ENCODE results near the gene FOSL1.
"Not testable (repeated sequence)": the region's sequence is repeated elsewhere in the genome, so short reads cannot be mapped to it uniquely, and the experiment has no call there.

Gene FOSL1

DNA sequence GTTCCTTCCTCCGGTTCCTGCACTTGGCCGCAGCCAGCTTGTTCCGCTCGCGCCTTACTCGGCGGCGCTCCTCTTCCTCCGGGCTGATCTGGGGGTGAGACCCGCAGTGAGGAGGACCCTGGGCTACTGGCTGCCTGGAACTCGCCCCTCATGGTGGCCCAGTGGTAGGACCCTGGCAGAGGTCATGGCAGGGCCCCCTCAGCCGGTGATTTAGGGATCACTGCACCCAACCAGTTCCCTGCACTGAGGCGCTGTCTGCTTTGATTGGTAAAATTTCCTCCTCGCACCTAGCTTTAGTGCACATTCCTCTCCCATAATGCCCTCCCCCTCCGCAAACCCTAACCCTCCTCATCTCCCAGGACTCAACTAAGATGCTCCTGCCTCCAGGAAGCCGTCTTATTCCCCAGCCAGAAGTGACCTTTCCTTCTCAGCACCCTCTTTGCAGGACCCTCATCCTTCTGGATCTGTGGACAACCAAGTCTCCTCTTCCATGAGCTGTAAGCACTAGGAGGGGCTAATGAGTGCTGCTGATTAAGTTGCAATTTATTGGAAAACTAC is 6.1 kb downstream of the FOSL1 start:
- peak; percentile 16 to 21 for DNase-seq

- no peak for DNase-seq
These were observed 7.4 kb downstream of the FOSL1 start for GRCh38 chr11:65892661-65893317.

DNA sequence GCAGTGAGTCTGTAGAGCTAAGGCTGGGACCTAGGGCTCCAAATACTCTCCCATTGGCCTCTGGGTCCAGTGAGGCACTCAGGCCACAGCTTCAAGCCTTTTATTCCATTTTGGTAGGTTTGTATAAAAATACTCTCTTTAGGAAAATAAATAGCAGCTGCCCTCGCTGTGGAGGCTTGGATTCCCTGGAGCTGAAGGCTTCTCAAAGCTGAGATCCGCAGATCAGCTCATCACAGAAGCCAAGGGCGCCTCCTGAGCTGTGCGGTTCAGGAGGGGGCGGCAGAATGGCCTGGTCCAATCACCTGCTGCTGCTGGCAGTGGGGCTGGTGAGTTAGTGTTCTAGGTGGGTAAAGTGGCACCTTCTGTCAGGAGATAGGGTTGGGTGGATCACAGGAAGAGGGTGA is 8.0 kb downstream of the FOSL1 start:
- not testable (repeated sequence) for DNase-seq

GRCh38 chr11:65891219-65892136 is 8.7 kb downstream of the FOSL1 start:
- DNase-seq, result no peak

- peak; percentile 82 to 93 for DNase-seq
These were observed 9.6 kb downstream of the FOSL1 start, which contains the start of gene CCDC85B for GRCh38 chr11:65890324-65891218. Gene CCDC85B (plus strand): TSS chr11:65890673. CDS start chr11:65890784, 111 bp downstream.

DNA sequence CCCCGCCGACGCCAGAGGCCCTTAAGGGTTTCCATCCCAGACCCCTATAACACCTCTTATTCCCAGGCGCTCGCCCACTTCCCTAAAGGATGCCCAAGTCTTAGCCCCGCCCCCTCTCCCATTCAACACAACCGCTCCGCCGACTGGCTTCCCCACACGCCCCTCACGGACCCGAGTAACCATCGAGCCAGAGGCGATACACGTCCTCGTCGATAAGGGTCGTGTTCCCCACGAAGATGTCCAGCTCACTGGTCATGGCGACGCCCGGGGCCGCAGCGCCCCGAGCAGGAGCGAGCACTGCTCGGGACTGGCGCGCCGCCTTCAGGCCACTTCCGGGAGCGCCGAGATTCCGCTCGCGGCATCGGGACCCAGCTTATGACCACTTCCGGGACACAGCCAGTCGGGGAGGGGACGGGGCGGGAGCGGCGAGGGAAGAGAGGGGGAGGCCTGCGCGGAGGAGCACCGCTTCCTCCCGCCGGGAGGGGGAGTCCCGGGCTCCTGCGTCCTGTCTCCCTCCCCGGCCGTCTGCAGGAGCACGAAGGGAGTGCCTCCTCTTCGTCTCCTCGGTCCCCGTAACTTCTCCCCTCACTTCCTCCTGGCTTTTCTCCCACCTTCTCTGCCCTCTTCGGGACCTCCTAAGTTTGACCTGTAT is 11.9 kb downstream of the FOSL1 start, which contains the start of gene FIBP:
FIBP (minus strand) TSS at position 309 of the 652 bp plus-strand sequence; CDS start at position 256, 53 bp downstream.
- peak; percentile 89 to 94 for DNase-seq

DNA sequence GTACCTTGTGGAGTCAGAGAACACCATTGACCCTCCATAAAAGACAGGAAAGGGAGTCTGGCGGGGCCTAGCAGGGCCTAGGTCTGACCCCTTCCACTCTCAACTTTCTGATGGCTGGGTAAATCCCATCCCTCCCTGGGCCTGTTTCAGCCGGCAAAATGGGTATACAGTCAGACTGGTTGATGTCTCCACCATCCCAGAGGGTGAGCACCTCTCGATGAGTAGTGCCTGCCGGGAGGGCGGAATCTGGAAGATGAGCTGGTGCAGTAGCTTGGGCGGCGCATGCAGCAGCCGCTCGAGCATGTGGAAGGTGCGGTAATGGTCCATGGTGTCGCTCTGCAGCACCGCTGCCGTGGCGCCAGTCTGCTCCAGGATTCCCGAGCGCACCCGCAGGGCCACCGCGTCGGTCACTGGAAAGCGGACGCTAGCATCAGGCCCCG is 12.4 kb downstream of the FOSL1 start:
- no peak for DNase-seq

GRCh38 chr11:65886826-65887722 is 13.1 kb downstream of the FOSL1 start:
- no peak for DNase-seq

DNA sequence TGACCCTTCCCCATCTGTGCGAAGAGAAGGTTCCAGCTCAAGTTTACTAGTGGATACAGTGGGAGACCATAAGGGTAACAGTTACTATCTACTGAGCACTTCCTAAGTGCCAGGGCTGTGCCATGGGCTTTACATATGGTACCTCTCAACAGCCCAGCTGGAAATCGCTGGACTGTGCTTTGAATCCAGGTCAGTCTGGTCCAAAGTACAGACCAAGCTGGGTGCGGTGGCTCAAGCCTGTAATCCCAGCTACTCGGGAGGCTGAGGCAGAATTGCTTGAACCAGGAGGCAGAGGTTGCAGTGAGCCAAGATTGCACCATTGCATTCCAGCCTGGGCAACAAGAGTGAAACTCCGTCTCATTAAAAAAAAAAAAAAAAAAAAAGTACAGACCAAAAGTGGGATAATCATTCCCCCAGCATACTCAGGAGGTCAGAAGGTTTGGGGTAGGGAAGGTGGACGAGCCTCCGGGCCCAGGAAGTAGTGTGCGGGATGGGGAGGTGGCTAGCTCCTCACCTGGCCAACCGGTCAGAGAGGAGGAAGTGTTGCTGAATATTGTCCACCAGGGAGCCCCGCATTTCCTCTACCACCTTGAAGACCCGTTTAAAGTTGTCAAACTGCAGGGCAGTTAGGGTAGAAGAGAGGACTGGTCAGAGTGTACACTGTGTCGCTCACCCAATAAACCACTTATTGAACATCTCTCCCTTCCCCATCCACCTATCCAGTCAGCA is 14.2 kb downstream of the FOSL1 start:
- DNase-seq, result no peak

DNA sequence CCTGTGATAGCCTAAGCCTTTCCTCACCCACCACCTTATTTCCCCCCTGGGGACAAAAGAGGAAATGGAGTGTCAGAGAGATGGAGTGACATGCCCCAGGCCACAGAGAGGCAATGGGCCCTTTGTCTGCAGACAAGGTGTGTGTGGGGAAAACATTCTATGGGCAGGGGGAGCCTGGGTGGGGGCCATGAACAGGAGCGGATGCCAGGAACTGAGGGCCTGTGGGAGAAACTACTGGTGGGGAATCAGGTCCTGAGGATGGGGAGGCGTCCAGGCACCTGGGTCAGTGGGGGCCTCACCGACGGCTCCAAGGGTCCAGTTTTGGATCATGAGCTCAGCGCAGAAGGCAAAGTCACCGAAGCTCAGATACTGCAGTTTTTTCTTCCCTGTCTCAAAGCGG is 15.0 kb downstream of the FOSL1 start:
- no peak for DNase-seq

DNA sequence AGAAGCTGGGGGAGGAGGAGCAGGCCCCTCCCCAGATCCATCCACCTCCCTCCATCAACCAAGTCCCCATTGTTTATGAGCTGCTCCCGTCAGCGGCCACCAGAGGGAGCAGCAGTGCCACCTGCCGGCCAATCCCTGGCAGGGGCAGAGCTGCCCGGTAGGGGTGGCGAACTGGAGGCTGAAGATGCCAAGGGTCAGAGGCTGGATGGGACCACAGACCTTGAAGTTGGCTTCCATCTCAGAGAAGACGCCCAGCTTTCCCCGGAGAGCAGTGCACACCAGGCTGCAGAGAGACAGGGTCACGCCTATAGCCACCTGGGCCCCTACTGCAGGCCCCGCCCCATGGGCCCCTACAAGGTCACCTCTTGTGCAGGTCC is 15.5 kb downstream of the FOSL1 start:
- DNase-seq, result peak; percentile 69 to 70

DNA sequence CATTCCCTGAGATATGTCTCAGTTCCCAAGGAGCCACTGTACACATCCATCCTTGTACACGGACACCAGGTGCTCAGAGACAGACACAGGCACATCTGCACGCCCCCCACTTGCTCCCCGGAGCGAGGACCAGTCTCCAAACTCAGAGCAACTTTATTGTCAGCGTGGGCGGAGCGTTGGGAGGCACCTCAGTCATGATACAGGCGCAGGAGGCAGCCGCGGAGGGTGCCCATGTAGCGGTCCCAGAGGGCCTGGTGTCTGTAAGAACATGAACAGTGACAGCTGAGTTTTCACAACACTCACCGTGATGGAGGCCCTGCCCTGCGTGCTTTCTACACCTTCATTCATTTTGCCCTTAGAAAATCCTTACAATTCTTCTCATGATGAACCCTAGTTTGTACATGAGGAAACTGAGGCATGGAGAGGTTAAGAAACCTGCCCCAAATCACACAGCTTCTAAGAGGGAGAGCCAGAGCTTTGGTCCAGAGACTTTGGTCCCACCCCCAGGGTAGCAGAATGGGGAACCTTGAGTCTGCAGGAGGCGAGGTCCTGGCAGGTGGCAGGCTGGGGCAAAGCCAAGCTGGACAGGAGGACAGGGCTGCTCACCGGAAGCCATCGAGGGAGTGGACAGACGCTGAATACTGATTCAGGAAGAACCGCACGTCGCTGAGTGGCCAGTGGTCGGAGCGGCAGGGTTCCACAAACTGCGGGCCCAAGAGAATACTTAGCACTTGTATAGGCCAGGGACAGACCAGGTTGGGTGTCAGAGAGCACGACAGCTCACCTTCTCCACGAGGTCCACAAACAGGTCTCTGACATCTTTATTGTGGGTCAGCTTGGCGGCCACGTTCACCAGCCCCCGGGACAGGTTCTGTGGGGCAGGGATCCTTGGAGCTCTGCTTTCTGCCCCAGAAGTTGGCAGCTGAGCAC is 16.1 kb downstream of the FOSL1 start:
- no peak for DNase-seq

- DNase-seq, result no peak
These were observed 17.0 kb downstream of the FOSL1 start for GRCh38 chr11:65883058-65883761.

DNA sequence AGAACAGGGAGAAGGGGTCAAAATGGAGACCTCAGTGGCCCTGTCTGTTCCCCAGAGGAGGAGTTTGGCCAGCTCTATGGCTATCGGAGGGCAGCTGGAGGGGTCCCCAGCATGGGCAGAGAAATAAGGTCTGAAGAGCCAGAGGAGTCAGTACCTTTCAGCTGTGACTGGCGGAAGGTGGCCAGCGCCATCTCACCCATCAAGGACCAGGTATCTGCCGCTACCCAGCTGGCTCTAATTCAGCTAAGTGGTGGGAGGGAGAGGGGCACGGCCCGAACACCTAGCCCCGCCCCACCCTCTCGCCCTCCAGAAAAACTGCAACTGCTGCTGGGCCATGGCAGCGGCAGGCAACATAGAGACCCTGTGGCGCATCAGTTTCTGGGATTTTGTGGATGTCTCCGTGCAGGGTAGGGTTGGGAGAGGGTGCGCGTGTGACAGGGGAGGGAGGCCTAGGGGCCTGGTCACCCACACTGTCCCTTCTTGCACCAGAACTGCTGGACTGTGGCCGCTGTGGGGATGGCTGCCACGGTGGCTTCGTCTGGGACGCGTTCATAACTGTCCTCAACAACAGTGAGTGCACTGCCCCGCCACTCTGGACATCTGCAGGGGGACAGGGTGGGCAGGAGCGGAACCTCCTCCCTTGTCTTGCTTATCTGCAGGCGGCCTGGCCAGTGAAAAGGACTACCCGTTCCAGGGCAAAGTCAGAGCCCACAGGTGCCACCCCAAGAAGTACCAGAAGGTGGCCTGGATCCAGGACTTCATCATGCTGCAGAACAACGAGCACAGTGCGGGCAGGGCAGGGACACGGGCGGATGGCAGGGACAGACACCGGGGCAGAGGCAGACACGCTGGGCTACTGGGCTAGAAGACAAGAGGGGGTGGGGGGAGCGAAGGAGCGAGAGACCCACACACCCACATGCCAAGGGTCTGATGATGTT is 17.8 kb downstream of the FOSL1 start:
- DNase-seq, result no peak

GRCh38 chr11:65880844-65881421 is 19.3 kb downstream of the FOSL1 start:
- no peak for DNase-seq

DNA sequence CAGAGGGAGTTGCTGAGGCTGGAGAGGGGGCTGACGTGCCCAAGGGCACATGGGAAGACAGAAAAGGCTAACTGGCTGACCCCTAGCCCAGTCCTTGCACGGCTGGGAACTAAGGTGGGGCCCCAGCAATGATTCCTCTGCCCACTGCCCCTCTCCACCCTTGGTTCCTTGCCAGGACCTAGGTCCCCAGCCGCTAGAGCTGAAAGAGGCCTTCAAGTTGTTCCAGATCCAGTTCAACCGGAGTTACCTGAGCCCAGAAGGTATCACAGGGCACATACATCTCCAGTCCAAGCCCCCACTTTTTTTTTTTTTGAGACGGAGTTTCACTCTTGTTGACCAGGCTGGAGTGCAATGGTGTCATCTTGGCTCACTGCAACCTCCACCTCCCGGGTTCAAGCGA is 20.2 kb downstream of the FOSL1 start:
- no peak for DNase-seq

DNA sequence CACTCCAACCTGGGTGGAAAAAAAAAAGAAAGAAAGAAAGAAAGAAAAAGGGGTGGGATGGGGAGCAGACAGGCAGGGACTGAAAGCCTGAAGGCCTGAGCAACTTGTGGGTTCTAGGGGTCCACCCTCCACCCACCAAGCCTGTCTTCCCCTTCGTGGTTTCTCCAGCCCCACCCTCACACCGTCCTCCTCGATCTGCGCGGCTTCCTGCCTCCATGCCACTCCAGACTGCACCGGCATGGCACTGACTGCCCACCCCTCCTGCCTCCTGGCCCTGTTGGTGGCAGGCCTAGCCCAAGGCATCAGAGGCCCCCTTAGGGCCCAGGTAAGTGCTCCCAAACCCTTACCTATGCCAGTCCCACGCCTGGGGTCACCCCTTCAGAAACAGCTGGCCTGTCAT is 20.6 kb downstream of the FOSL1 start, which contains the start of gene CTSW:
CTSW (plus strand) TSS at position 221 of the 400 bp plus-strand sequence; CDS start at position 239, 18 bp downstream.
- no peak for DNase-seq

Data from AML-193 (cell line).